ENCODE data around the gene WDR59.

GRCh38 chr16:75027520-75028300 is 42.8 kb upstream of the WDR59 start:
- TF ChIP-seq CTCF (IDR thresholded peaks at IDR 0.05; ENCODE audit: low read length), result no peak
- no peak for TF ChIP-seq EZH2phosphoT487 (IDR thresholded peaks at IDR 0.05; ENCODE audit: low read length)
